Amniotic epithelial cell (primary cell): ENCODE results near the gene FAXC.

Experiments
- DNase-seq: peaks from one replicate; pipeline ENCODE4 v3.0.0-alpha.2; 2010; ENCODE audit warnings: low read depth

FAXC gene

DNA sequence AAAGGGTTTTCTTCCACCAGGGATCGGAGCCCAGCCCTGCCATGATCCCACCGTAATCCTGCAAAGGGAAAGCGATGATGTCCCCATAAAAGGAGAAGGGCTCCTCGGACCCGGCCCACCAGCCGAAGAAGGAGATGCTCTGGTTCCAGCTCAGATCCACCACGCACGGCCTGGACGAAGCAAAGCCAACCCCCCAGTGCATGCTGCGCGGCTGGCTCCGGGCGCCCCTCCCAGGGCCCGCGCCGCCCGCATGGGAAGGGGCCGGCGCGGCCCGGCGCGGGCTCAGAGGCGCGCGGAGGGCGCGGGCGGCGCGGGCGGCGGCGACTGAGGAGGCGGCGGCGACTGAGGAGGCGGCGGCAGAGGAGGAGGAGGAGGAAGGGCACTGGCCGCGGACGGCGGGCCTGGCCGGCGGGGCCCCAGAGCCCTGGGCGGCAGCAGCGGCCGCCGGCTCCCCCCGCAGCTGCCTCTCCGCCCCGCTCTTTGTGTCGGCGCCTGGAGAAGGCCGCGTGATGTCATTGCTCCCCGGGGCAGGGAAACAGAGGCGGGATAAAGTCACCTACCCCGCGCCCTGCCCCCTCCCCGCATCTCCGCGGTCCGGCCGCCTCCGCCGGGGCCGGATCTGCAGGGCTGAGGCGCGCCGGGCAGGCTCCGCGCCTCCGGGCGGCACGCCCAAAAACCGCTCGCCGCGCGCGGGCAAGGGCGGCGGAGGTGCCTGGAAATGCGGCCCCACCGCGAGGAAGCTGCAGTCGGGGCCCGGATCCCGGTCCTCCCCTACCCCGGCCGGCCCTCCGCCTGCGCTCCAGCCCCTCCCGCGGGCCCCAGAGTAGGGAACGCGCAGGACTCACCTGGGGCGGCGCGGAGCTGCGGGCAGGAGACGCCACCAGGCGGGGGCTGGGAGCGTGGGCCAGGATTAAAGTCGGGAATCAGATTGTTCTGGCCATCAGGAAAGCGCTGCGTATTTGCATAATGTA, at the start of gene FAXC:
TSS of gene FAXC (minus strand) at position 504 of the 971 bp plus-strand sequence. CDS start at position 202, 302 bp downstream.
- no peak for DNase-seq

GRCh38 chr6:99397287-99397686, 47.8 kb upstream of the FAXC start:
- no peak for DNase-seq

- peak; percentile 66 for DNase-seq
These were observed 44.4 kb upstream of the FAXC start, which contains the start of gene COQ3 for GRCh38 chr6:99393698-99394531. TSS of gene COQ3 (minus strand) at chr6:99394195. CDS start at chr6:99394179, 16 bp downstream.

GRCh38 chr6:99393366-99393697, 43.9 kb upstream of the FAXC start:
- DNase-seq, result no peak

DNA sequence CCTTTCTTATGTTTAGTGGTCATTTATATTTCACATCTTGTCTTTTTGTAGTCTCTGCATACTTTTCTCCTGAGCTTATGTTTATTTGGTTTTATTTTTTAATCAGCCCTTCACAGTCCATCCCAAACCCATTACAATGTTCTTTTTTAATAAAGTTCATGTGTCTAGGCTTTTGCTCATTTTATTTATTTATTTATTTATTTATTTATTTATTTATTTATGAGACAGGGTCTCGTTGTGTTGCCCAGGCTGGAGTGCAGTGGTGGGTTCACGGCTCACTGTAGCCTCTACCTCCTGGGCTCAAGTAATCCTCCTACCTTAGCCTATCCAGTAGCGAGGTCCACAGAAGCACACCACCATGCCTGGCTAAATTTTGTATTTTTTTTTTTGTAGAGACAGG, 41.4 kb upstream of the FAXC start:
- DNase-seq, result no peak

DNA sequence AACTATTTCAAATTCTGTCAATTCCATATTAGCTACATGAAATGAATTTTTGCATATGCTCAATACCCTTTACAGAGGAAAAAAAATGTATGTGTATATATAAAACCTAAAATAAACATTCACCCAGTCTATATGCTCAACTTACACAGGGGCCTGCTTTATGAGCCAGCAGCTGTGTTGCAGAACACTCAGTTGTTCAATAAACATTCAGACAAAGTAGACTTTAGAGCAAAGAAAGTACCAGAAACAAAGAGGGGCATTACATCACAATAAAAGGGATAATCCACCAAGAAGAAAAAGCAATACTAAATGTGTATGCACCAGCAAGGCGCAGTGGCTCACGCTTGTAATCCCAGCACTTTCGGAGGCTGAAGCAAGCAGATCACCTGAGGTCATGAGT, 35.0 kb upstream of the FAXC start:
- no peak for DNase-seq

- DNase-seq, result no peak
These were observed 29.2 kb upstream of the FAXC start for GRCh38 chr6:99378636-99379035.

DNA sequence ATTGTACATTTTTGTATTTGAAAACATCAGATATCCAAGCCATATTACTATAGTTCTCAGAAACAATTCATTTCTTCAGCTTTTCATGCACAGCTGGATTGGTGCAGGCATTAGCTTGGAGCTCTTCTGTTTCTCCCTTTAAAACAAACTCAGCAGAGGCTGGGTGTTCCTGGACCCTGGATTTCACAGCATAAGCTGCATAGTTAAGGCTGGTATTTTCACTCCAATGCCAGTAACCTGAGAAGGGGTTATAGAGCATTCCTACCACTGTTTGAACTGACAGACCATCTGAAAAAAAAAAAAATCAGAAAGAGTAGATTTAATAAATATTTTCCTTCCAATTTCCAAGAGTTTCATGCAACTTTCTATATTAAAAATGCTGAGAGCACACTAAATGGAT, 20.1 kb upstream of the FAXC start:
- DNase-seq, result no peak

DNA sequence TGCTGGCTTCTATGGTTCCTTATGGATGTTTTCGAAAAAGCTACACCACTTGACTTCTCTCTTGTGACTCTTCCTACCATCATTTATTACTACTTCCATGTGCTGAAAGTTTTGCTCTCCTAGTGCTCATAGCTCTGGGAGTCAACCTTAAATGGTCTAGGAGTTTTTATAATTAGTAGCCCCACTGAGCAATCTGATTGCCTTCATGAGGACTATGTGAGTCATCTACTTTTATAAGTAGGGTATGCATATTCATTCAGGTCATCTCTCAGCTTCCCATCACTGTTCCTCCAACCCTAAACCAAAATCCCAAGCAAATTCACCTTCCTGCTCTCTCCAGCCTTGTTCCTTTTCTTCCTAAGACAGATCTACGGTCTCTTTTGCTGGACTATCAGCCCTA, 17.4 kb upstream of the FAXC start:
- DNase-seq, result no peak

- DNase-seq, result no peak
These were observed 14.6 kb upstream of the FAXC start for GRCh38 chr6:99364026-99364425.

GRCh38 chr6:99362678-99363268, 13.3 kb upstream of the FAXC start:
- DNase-seq, result no peak

GRCh38 chr6:99359800-99360199, 10.3 kb upstream of the FAXC start:
- no peak for DNase-seq

DNA sequence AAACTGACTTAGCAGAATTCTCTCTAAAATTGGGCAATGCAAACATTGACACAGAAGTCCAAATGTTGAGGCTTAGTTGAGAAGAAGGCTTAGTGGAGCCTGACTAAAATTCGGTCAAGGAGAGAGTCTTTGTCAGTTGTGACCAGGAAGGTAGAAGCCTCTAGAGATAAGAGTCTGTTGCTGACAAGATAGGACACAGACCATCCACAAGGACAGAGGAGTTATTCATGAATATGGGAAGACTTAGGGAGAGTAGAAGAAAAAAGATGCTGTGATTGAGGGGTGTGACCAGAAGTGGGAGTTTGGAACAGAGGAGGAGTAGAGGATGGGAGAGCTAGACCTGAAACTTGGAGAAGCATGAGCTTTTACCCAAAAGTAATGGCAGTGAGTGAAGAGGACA, 7.2 kb upstream of the FAXC start:
- DNase-seq, result no peak

DNA sequence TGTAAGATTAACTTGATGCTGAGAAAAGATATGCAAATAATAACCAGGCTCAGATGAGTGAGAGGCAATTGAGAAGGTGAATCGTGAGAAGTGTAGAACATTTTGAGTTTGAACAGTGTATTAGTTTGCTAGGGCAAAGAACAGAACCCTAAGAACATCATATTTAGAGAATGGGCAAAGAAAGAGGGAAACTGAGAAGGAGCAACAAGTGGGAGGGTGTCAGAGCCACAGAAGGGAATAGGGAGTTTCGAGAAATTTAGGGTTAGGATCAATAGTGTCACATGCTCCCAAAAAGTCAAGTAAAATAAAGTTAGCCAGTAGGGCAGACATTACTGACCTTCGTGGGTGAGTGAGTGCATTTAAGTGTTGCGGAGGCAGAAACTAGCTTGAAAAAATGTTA, 5.5 kb upstream of the FAXC start:
- DNase-seq, result no peak

- DNase-seq, result peak; percentile 32
These were observed 3.7 kb upstream of the FAXC start for GRCh38 chr6:99353126-99353525.

DNA sequence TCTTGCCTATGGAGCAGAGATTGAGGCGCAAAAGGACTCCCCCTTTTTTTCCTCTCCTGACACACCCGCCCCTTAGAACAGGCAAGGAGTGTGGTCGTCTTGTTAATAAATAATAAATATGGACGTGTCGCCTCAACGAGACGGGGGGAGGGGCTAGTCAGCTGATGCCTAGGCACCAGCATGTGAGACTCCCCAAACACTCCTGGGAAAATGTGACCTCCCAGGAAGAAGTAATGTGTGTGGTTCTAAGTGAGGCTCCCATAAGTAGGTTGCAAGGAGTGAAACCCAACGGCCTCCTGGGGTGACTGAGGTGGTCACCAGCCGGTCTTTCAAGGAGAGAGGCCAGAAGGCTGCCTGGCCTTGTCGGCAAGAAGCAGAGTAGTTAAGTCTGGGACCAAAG, 1.1 kb upstream of the FAXC start:
- DNase-seq, result no peak

DNA sequence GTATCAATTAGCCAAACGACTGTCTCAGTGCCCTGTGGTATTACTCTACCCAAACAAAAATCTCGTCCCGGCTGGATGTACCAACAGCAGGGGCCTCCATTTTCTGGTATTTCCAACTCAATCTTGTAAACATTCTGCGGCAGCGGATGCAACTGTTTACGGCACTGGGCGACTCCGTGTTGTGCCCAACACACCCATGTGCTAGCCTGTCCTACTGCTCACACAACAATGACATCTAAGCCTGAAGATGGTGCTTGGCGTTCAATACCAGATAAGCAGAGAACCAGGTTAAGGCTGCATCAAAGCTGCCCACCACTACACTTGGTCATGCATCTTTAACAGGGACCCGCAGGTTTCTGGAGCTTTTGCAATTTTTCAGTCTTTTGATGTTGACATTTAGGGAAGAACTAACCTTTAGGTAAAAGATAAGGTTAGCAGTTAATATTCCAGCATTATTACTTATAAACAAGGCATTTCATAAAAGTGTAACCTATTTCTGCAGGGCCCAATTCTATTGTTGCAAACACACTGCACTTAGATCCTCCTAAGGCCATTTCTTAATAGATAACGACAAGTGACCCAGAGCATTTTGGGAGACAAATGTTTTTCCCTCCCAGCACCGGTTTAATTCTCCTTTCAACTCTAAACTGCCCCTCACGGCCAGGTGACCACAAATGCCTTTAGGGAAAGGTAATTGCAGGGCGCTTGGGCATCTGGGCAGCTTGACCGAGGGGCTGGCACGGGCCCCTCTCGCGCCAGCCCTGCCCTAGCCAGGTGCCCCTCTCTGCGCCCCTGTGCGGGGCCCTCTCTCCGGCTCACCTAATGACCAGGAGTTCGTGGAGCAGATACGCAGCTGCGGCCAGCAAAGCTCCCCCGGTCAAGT, 945 bp downstream of the FAXC start:
- DNase-seq, result no peak

DNA sequence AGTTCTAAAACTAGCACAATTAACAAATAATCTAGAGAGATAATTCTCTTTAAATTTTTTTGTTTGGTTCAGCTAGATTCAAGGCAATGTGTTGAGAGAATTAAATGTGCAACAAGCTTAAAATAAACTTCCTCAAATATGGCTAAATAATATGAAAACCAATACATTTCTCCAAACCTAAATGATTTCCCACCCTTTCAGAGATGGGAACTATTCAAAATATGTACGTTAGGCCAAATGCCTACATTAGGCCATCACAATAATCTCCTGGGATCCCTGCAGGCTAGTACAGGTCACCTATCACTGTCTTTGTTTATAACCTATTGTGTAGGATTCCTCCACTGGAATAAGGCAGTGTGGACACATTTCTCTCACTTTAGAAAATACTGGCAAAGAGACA, 1.7 kb downstream of the FAXC start:
- DNase-seq, result no peak

DNA sequence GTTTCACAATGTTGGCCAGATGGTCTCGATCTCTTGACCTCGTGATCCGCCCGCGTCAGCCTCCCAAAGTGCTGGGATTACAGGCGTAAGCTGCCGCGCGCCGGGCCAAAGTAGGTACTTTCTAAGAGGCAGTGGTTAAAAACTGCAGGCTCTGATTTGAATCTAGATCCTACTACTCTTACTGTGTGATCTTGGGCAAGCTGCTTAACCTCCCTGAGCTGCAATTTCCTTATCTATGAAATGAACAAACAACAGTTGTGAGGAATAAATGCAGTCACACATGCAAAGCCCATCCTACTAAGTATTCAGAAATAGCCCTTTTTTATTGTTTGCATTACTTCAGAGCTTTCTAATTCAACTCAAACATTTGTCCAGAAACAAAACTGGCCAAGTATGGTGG, 2.9 kb downstream of the FAXC start:
- DNase-seq, result no peak

GRCh38 chr6:99345164-99345563, 4.3 kb downstream of the FAXC start:
- no peak for DNase-seq

DNA sequence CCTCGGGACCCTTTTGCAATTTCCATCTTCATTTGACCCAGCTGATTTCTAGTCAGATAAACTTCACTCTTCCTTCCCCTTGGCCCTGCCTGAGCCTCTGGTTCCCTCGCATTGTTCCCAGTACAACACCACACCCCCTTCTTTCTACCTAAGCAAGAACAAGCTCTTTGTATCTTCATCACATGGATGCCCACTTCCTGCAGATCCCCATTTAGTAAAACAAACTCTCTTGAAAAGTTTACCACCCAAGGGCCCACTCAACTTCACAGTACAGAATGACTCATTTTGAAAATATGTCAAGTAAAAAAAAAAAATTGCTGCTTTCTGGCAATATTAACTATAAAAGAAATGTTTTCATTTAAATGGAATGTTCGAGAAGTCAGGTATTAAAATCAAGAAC, 5.2 kb downstream of the FAXC start:
- peak; percentile 32 for DNase-seq
